AG04449 (cell line): ENCODE results near the gene SEC22A.

Source experiments
- CTCF ChIA-PET: fragments of 350-600 bp; formaldehyde crosslinking; extraction: SDS; loops from one replicate; lab custom pipeline; 2021; ENCODE audit warnings: antibody characterized with exemption; lab: Yijun Ruan, JAX
- POLR2A ChIA-PET: fragments of 400-600, 350-600 bp; formaldehyde crosslinking; extraction: SDS; loops from one replicate; lab custom pipeline; 2020; ENCODE audit warnings: antibody characterized with exemption, inconsistent platforms; lab: Yijun Ruan, JAX
- DNase-seq: peaks from one replicate; pipeline ENCODE4 v3.0.0-alpha.2; 2010; ENCODE audit warnings: low read depth, low spot score
- H3K4me3 ChIP-seq: 2 replicates; pipeline ENCODE4 v1.5.1; 2011; ENCODE audit warnings: low read depth, mild to moderate bottlenecking, control low read depth, low read length
- CTCF ChIP-seq: IDR thresholded peaks from one replicate; pipeline ENCODE4 v1.5.1; 2011; ENCODE audit warnings: mild to moderate bottlenecking, moderate library complexity, low read length, control low read depth, inconsistent platforms; ENCODE audit not compliant: insufficient read depth; ENCODE audit errors: missing control alignments

Gene SEC22A

GRCh38 chr3:123156276-123156995, 45.3 kb upstream of the SEC22A start:
- no peak for DNase-seq
- POLR2A ChIA-PET: no interaction called here
- H3K4me3 ChIP-seq: no peak overlapping the region
- CTCF ChIA-PET: no interaction called here
- TF ChIP-seq CTCF: no peak

DNA sequence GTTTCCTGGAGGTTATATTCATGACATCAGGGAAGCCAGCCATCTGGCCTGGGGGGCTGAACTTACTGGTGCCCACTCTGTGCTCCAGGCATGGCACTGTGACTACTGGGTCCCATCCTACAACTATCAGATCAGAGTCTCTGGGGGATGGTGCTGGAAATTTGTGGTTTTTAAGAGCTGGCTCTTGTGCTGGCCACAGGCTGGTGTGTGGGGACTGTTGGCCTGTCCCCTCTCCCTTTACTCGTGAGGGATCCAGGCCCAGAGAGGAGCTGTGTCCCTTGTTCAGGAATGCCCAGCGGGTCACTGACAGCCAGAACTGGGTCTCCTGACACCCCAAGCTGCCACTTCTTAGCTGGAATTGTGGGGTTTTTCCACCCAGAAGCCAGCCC, 44.5 kb upstream of the SEC22A start:
- ChIA-PET CTCF (no interaction called here), POLR2A (no interaction called here)
- no peak for TF ChIP-seq CTCF
- H3K4me3 ChIP-seq: no peak overlapping the region
- no peak for DNase-seq

DNA sequence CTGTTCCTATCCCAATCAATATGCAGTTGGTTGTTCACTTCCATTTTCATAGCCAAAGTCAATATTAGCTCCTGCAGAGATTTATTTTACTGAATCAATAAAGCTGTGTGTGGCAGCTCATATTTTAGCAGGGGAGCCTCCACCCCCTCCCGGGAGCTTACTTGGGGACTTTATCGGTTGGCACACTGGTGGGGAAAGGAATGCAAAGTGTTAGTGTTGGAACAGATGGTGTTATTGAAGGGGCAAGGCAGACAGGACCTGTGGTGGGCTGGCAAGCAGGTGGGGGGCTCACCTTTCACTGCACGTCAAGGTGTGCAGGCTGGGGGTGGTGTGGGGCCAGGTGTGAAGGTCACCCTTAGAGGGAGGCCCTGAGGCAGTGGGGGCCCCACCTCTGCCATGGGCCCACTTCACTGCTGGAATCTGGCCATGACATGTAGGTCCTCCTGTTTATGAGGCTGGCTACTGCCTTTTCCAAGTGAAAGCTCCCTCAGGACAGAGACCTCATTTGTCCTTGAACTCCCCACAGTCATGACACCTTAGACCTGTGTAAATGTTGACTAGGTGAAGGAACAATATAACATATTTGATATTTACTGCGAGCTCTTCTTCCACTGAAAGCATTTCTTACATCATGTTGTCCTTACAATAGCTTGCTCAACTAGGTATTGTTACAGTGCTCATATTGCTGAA, 44.0 kb upstream of the SEC22A start:
- no peak overlapping the region for H3K4me3 ChIP-seq
- DNase-seq: no peak
- ChIA-PET CTCF (no interaction called here), POLR2A (no interaction called here)
- TF ChIP-seq CTCF: no peak

GRCh38 chr3:123158330-123158729, 43.4 kb upstream of the SEC22A start:
- ChIA-PET CTCF (no interaction called here), POLR2A (no interaction called here)
- no peak for TF ChIP-seq CTCF
- no peak overlapping the region for H3K4me3 ChIP-seq
- DNase-seq: no peak

- ChIA-PET POLR2A (no interaction called here), CTCF (no interaction called here)
- no peak overlapping the region for H3K4me3 ChIP-seq
- TF ChIP-seq CTCF: no peak
- no peak for DNase-seq
Observed at GRCh38 chr3:123158899-123159390, 42.8 kb upstream of the SEC22A start.

GRCh38 chr3:123159926-123160635, 41.7 kb upstream of the SEC22A start:
- DNase-seq: no peak
- H3K4me3 ChIP-seq: no peak overlapping the region
- TF ChIP-seq CTCF: no peak
- ChIA-PET CTCF (interaction anchor here (1.0 kb wide), 1 partner anchor 8 kb away, joined by 3 read pairs; no protein-coding TSS in a partner anchor), POLR2A (no interaction called here)
